Measurements from ENCODE around the gene PRR12.

The PRR12 gene

GRCh38 chr19:49651029-49651819 is 60.2 kb downstream of the PRR12 start:
- no peak for DNase-seq

GRCh38 chr19:49651820-49652550 is 61.0 kb downstream of the PRR12 start:
- no peak for DNase-seq

- DNase-seq: no peak
Observed at GRCh38 chr19:49652551-49653465, 61.8 kb downstream of the PRR12 start.

GRCh38 chr19:49653466-49653806 is 62.5 kb downstream of the PRR12 start:
- no peak for DNase-seq

GRCh38 chr19:49654581-49654980 is 63.6 kb downstream of the PRR12 start:
- no peak for DNase-seq

- no peak for DNase-seq
Observed at GRCh38 chr19:49655570-49656455, 64.8 kb downstream of the PRR12 start.

- DNase-seq: no peak
Observed at GRCh38 chr19:49656456-49657109, 65.6 kb downstream of the PRR12 start.

- DNase-seq: no peak
Observed at GRCh38 chr19:49657493-49658138, 66.6 kb downstream of the PRR12 start.

- no peak for DNase-seq
Observed at GRCh38 chr19:49658139-49658517, 67.1 kb downstream of the PRR12 start.

GRCh38 chr19:49658566-49659442 is 67.8 kb downstream of the PRR12 start:
- no peak for DNase-seq

GRCh38 chr19:49660338-49660961 is 69.5 kb downstream of the PRR12 start:
- no peak for DNase-seq

- no peak for DNase-seq
Observed at GRCh38 chr19:49662011-49662410, 71.0 kb downstream of the PRR12 start.

GRCh38 chr19:49663224-49663623 is 72.2 kb downstream of the PRR12 start:
- DNase-seq: no peak

GRCh38 chr19:49664171-49665035 is 73.4 kb downstream of the PRR12 start:
- DNase-seq: peak; percentile 96

- DNase-seq: no peak
Observed at GRCh38 chr19:49665036-49665350, 74.0 kb downstream of the PRR12 start.

GRCh38 chr19:49665351-49666119 is 74.6 kb downstream of the PRR12 start, which contains the start of the genes BCL2L12 and IRF3:
Gene BCL2L12, plus strand, starts transcription at chr19:49665933. Its CDS starts 760 bp downstream, at chr19:49666693.
Gene IRF3, minus strand, starts transcription at chr19:49665857. Its CDS starts 1,019 bp downstream, at chr19:49664838.
- DNase-seq: peak; percentile 94

GRCh38 chr19:49666120-49666444 is 75.1 kb downstream of the PRR12 start:
- peak; percentile 53 for DNase-seq

- no peak for DNase-seq
Observed at GRCh38 chr19:49667473-49667872, 76.5 kb downstream of the PRR12 start.
